Right lobe of liver (tissue), 4 donors: ENCODE measurements around the gene PTPRM.
A peak's percentile ranks its signal among the peaks of the same experiment; 100 is the strongest.

Experiments used
- POLR2A ChIP-seq: fragments of 450-650 bp; IDR thresholded peaks from one replicate; pipeline ENCODE4 v1.6.1; 2017; ENCODE audit warnings: antibody characterized with exemption, mild to moderate bottlenecking
- TF ChIP-seq, protein P1 (sequence below), 4 donors: fragments of 200-600 bp in 3 of 4; fragments of 450-650 bp in 1 of 4; IDR thresholded peaks; one replicate each; pipeline versions ENCODE4 v1.5.1 to v1.8.0; 2016 to 2022; ENCODE audit warnings: antibody characterized with exemption in 4 of 4, mild to moderate bottlenecking in 2 of 4
- donor health status: DM: no; HTN: no; CAD: no.
- donor health status: DM: no; HTN: no; CAD: no.
- donor health status: DM: no; HTN: yes; CAD: no.

GRCh38 chr18:7568426-7568825 lies 1.3 kb downstream of the PTPRM start:
- TF ChIP-seq, protein P1, sequence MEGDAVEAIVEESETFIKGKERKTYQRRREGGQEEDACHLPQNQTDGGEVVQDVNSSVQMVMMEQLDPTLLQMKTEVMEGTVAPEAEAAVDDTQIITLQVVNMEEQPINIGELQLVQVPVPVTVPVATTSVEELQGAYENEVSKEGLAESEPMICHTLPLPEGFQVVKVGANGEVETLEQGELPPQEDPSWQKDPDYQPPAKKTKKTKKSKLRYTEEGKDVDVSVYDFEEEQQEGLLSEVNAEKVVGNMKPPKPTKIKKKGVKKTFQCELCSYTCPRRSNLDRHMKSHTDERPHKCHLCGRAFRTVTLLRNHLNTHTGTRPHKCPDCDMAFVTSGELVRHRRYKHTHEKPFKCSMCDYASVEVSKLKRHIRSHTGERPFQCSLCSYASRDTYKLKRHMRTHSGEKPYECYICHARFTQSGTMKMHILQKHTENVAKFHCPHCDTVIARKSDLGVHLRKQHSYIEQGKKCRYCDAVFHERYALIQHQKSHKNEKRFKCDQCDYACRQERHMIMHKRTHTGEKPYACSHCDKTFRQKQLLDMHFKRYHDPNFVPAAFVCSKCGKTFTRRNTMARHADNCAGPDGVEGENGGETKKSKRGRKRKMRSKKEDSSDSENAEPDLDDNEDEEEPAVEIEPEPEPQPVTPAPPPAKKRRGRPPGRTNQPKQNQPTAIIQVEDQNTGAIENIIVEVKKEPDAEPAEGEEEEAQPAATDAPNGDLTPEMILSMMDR (IDR thresholded peaks at IDR 0.05), result peak in 2 of 4 donors; percentile 17 to 25
- TF ChIP-seq POLR2A, result no peak
